Activated CD4-positive, alpha-beta T cell treated with anti-CD3 and anti-CD28 coated beads, Interleukin-2, amount 50 U/mL, for 24 hours (primary cell): ENCODE measurements around the gene MICOS13.

ENCODE experiments used
- DNase-seq, 2 donors: peaks; one replicate each; pipeline ENCODE4 v3.0.0-alpha.2; 2020; ENCODE audit warnings: low read depth in 1 of 2, low spot score in 1 of 2

Gene MICOS13

GRCh38 chr19:5631567-5632240 is 48.6 kb downstream of the MICOS13 start:
- no peak for DNase-seq

GRCh38 chr19:5628919-5629481 is 51.3 kb downstream of the MICOS13 start:
- no peak for DNase-seq

GRCh38 chr19:5628461-5628860 is 51.9 kb downstream of the MICOS13 start:
- no peak for DNase-seq
